Measurements from ENCODE around the gene CRB2.

CRB2 gene

GRCh38 chr9:123364241-123364824 lies 8.3 kb downstream of the CRB2 start:
- Histone ChIP-seq H3K4me1 (ENCODE audit: control insufficient read depth, insufficient read depth, low read length) (peaks cover 55% of the 10 kb centered on the region), H3K27ac (ENCODE audit: insufficient read depth, low read depth, low read length, poor library complexity, severe bottlenecking) (no peak overlapping the region), H3K9me3 (ENCODE audit: control insufficient read depth, low read length) (no peaks in the 10 kb centered on the region), H3K36me3 (ENCODE audit: control insufficient read depth, insufficient read depth, low read length) (peaks cover 18% of the 10 kb centered on the region), H3K27me3 (ENCODE audit: control insufficient read depth, insufficient read depth, low read length, poor library complexity, severe bottlenecking) (no peaks in the 10 kb centered on the region), H3K4me3 (ENCODE audit: insufficient read depth, low read depth, low read length) (no peak overlapping the region)
- WGBS, 2 experiments = 71 to 72% methylated on average over 11 of the region's 11 CpGs

DNA sequence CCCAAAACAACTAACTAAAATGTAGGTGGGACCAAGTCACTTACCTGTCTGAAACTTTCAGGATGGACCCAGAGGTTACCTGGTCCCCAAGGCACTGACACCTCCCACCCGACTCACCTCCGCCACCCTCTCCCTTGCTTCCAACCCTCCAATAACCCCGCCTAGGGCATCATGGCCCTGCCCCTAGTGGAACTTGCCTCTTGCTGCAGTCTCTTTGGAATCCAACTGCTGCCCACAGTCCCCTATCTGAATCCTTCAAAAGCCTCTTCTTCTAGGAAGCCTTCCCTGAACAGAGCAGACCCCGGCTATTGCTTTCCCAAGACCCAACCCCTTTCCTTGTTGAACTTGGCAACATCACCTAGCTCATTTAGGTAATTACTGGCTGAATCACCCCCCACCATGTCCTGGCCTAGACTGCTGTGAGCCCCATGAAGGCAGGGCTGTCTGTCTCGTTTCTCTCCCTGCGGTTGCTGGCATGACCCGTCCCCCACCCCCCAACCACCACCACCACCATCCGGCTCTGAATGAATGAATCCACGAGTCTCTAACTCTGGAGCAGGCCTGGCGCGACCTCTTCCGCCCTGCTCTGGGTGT lies 9.4 kb downstream of the CRB2 start:
- no peaks in the 10 kb centered on the region for H3K9me3 ChIP-seq (ENCODE audit: control insufficient read depth, low read length)
- H3K4me3 ChIP-seq (ENCODE audit: insufficient read depth, low read depth, low read length) = no peak overlapping the region
- H3K4me1 ChIP-seq (ENCODE audit: control insufficient read depth, insufficient read depth, low read length) = peaks cover 49% of the 10 kb centered on the region
- no peak overlapping the region for H3K27ac ChIP-seq (ENCODE audit: insufficient read depth, low read depth, low read length, poor library complexity, severe bottlenecking)
- H3K36me3 ChIP-seq (ENCODE audit: control insufficient read depth, insufficient read depth, low read length) = peaks cover 28% of the 10 kb centered on the region
- 89 to 91% methylated on average over 12 of the region's 12 CpGs for WGBS, 2 experiments
- no peaks in the 10 kb centered on the region for H3K27me3 ChIP-seq (ENCODE audit: control insufficient read depth, insufficient read depth, low read length, poor library complexity, severe bottlenecking)

DNA sequence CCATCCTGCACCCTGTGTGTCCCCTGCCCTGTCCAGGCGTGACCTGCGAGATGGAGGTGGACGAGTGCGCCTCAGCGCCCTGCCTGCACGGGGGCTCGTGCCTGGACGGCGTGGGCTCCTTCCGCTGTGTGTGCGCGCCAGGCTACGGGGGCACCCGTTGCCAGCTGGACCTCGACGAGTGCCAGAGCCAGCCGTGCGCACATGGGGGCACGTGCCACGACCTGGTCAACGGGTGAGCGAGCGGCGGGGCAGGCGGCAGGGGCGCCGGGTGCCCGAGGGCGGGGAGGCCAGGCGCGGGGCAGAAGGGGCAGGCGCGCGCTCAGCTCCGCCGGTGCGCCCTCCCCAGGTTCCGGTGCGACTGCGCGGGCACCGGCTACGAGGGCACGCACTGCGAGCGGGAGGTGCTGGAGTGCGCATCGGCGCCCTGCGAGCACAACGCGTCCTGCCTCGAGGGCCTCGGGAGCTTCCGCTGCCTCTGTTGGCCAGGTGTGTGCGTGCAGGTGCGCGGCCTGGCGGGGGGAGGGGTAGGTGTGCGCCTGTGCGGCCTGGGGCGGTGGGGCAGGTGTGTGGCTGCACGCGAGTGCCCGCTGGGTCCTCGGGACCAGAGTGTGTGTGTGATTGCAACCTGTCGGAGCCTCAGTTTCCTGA lies 10.0 kb downstream of the CRB2 start:
- peaks cover 43% of the 10 kb centered on the region for H3K4me1 ChIP-seq (ENCODE audit: control insufficient read depth, insufficient read depth, low read length)

GRCh38 chr9:123368023-123368422 lies 12.0 kb downstream of the CRB2 start:
- peaks cover 12% of the 10 kb centered on the region for H3K27me3 ChIP-seq (ENCODE audit: control insufficient read depth, insufficient read depth, low read length, poor library complexity, severe bottlenecking)
- no peaks in the 10 kb centered on the region for H3K9me3 ChIP-seq (ENCODE audit: control insufficient read depth, low read length)
- H3K27ac ChIP-seq (ENCODE audit: insufficient read depth, low read depth, low read length, poor library complexity, severe bottlenecking) = no peak overlapping the region
- H3K4me1 ChIP-seq (ENCODE audit: control insufficient read depth, insufficient read depth, low read length) = peaks cover 32% of the 10 kb centered on the region
- H3K4me3 ChIP-seq (ENCODE audit: insufficient read depth, low read depth, low read length) = no peak overlapping the region
- 87 to 88% methylated on average over 10 of the region's 10 CpGs for WGBS, 2 experiments
- peaks cover 52% of the 10 kb centered on the region for H3K36me3 ChIP-seq (ENCODE audit: control insufficient read depth, insufficient read depth, low read length)

More for the DNA sequence above, 10.0 kb downstream of the CRB2 start:
- no peak overlapping the region for H3K27ac ChIP-seq (ENCODE audit: insufficient read depth, low read depth, low read length, poor library complexity, severe bottlenecking)
- WGBS, 2 experiments = 96 to 97% methylated on average over 67 of the region's 67 CpGs
- no peaks in the 10 kb centered on the region for H3K27me3 ChIP-seq (ENCODE audit: control insufficient read depth, insufficient read depth, low read length, poor library complexity, severe bottlenecking)
- H3K36me3 ChIP-seq (ENCODE audit: control insufficient read depth, insufficient read depth, low read length) = peaks cover 35% of the 10 kb centered on the region
- no peaks in the 10 kb centered on the region for H3K9me3 ChIP-seq (ENCODE audit: control insufficient read depth, low read length)
- H3K4me3 ChIP-seq (ENCODE audit: insufficient read depth, low read depth, low read length) = no peak overlapping the region

DNA sequence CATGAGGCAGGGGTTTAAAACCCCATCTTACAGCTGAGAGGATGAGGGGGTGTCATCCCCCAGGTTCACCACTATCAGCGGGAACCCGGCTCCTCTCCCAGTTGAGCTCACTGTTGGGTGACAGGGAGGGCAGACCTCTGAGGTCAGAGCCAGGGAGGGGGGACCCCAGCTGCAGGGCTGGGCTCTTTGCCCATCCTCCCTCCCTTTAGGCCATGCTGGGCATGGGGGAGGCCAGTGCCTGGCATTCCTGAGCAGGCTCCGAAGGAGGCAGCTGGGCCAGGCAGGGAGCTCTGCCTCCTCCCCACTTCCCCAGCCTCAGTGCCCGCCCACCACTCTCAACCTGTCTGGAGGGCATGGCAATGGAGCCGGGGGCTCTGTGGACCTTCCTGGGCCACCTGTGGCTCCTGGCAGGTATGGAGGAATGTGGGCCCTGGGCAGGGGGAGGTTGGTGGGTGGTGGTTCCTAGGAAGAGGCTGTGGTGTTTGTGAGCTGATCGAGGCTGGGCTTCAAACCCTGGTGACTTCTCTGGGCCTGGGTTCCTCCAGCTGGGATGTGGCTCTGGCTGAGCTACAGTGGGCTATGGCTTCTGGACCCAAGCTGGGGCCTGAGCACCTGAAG lies 12.6 kb downstream of the CRB2 start:
- Histone ChIP-seq H3K4me3 (ENCODE audit: insufficient read depth, low read depth, low read length) (no peak overlapping the region), H3K9me3 (ENCODE audit: control insufficient read depth, low read length) (no peaks in the 10 kb centered on the region), H3K4me1 (ENCODE audit: control insufficient read depth, insufficient read depth, low read length) (peaks cover 27% of the 10 kb centered on the region), H3K27me3 (ENCODE audit: control insufficient read depth, insufficient read depth, low read length, poor library complexity, severe bottlenecking) (peaks cover 14% of the 10 kb centered on the region), H3K36me3 (ENCODE audit: control insufficient read depth, insufficient read depth, low read length) (peaks cover 47% of the 10 kb centered on the region), H3K27ac (ENCODE audit: insufficient read depth, low read depth, low read length, poor library complexity, severe bottlenecking) (no peak overlapping the region)
- 88 to 92% methylated on average over 6 of the region's 6 CpGs for WGBS, 2 experiments

- Histone ChIP-seq H3K9me3 (ENCODE audit: control insufficient read depth, low read length) (no peaks in the 10 kb centered on the region), H3K4me1 (ENCODE audit: control insufficient read depth, insufficient read depth, low read length) (peaks cover 25% of the 10 kb centered on the region), H3K36me3 (ENCODE audit: control insufficient read depth, insufficient read depth, low read length) (peaks cover 47% of the 10 kb centered on the region), H3K4me3 (ENCODE audit: insufficient read depth, low read depth, low read length) (no peak overlapping the region), H3K27ac (ENCODE audit: insufficient read depth, low read depth, low read length, poor library complexity, severe bottlenecking) (no peak overlapping the region), H3K27me3 (ENCODE audit: control insufficient read depth, insufficient read depth, low read length, poor library complexity, severe bottlenecking) (peaks cover 14% of the 10 kb centered on the region)
- 90 to 91% methylated on average over 3 of the region's 3 CpGs for whole genome bisulfite sequencing, 2 experiments
Measured at GRCh38 chr9:123369296-123369695, 13.3 kb downstream of the CRB2 start.

DNA sequence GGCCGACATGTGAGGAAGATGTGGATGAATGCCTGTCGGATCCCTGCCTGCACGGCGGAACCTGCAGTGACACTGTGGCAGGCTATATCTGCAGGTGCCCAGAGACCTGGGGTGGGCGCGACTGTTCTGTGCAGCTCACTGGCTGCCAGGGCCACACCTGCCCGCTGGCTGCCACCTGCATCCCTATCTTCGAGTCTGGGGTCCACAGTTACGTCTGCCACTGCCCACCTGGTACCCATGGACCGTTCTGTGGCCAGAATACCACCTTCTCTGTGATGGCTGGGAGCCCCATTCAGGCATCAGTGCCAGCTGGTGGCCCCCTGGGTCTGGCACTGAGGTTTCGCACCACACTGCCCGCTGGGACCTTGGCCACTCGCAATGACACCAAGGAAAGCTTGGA lies 14.1 kb downstream of the CRB2 start:
- Histone ChIP-seq H3K27ac (ENCODE audit: insufficient read depth, low read depth, low read length, poor library complexity, severe bottlenecking) (no peak overlapping the region), H3K27me3 (ENCODE audit: control insufficient read depth, insufficient read depth, low read length, poor library complexity, severe bottlenecking) (peaks cover 14% of the 10 kb centered on the region), H3K4me3 (ENCODE audit: insufficient read depth, low read depth, low read length) (no peak overlapping the region), H3K36me3 (ENCODE audit: control insufficient read depth, insufficient read depth, low read length) (peaks cover 54% of the 10 kb centered on the region), H3K9me3 (ENCODE audit: control insufficient read depth, low read length) (no peaks in the 10 kb centered on the region), H3K4me1 (ENCODE audit: control insufficient read depth, insufficient read depth, low read length) (peaks cover 26% of the 10 kb centered on the region)
- WGBS, 2 experiments = 95 to 96% methylated on average over 13 of the region's 13 CpGs

- peaks cover 56% of the 10 kb centered on the region for H3K36me3 ChIP-seq (ENCODE audit: control insufficient read depth, insufficient read depth, low read length)
- peaks cover 29% of the 10 kb centered on the region for H3K4me1 ChIP-seq (ENCODE audit: control insufficient read depth, insufficient read depth, low read length)
- WGBS, 2 experiments = 94 to 95% methylated on average over 29 of the region's 29 CpGs
Measured at GRCh38 chr9:123370526-123371227, 14.7 kb downstream of the CRB2 start.

DNA sequence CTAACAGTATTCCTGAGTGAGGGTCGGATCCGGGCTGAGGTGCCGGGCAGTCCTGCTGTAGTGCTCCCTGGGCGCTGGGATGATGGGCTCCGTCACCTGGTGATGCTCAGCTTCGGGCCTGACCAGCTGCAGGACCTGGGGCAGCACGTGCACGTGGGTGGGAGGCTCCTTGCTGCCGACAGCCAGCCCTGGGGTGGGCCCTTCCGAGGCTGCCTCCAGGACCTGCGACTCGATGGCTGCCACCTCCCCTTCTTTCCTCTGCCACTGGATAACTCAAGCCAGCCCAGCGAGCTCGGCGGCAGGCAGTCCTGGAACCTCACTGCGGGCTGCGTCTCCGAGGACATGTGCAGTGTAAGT lies 15.2 kb downstream of the CRB2 start:
- H3K36me3 ChIP-seq (ENCODE audit: control insufficient read depth, insufficient read depth, low read length) = peaks cover 50% of the 10 kb centered on the region
- 94 to 95% methylated on average over 18 of the region's 18 CpGs for WGBS, 2 experiments
- no peak overlapping the region for H3K4me3 ChIP-seq (ENCODE audit: insufficient read depth, low read depth, low read length)

More at GRCh38 chr9:123370526-123371227, 14.7 kb downstream of the CRB2 start:
- Histone ChIP-seq H3K27me3 (ENCODE audit: control insufficient read depth, insufficient read depth, low read length, poor library complexity, severe bottlenecking) (peaks cover 14% of the 10 kb centered on the region), H3K4me3 (ENCODE audit: insufficient read depth, low read depth, low read length) (no peak overlapping the region), H3K27ac (ENCODE audit: insufficient read depth, low read depth, low read length, poor library complexity, severe bottlenecking) (no peak overlapping the region), H3K9me3 (ENCODE audit: control insufficient read depth, low read length) (no peaks in the 10 kb centered on the region)

More for the DNA sequence above, 15.2 kb downstream of the CRB2 start:
- H3K27ac ChIP-seq (ENCODE audit: insufficient read depth, low read depth, low read length, poor library complexity, severe bottlenecking) = no peak overlapping the region
- peaks cover 14% of the 10 kb centered on the region for H3K27me3 ChIP-seq (ENCODE audit: control insufficient read depth, insufficient read depth, low read length, poor library complexity, severe bottlenecking)
- H3K9me3 ChIP-seq (ENCODE audit: control insufficient read depth, low read length) = no peaks in the 10 kb centered on the region
- peaks cover 34% of the 10 kb centered on the region for H3K4me1 ChIP-seq (ENCODE audit: control insufficient read depth, insufficient read depth, low read length)
